ENCODE measurements around the gene MAB21L4. TPM values are rescaled to one million over a fixed set of nuclear protein-coding genes. Genes with fewer than 3 reads are reported as not detected.

The MAB21L4 gene
- total RNA-seq, 1 donor from 2014 or later = not detected

DNA sequence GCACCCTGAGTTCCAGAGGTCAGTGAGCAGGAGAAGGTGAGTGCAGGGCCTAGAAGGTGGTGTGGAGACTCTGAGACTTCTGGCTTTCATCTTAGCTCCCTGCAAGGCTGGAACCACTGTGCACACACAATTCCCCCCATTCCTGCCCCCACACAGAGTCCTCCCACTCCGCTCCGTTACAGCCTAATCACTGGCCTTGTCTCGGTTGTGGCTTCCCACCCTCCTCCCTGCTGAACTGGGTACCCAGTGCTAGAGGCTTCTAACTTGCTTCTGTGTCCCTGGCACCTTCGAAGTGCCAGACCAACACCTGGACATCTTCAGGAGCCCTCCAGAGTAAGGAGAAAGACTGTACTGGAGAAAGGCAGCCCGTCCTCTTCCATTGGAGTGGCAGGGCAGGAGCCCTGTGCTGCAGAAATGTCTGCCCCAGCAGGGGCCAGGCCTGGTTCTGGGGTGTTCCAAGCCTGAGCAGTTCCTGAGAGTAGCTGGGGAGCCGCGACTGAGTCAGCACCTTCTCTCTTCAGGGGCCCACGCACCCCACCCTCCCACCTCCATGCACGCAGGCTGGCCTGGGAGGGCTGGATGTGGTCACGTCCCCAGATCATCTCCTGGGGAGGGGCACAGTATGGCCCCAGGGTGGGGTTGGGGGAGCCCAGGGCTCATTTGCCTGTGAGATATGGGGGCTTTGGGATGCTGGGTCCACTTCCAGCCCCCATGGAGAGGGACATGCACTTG lies 33.6 kb upstream of the MAB21L4 start:
- no peaks in the 10 kb centered on the region for H3K36me3 Mint-ChIP-seq (ENCODE audit: low read depth)
- H3K4me3 Mint-ChIP-seq = no peak overlapping the region
- no peaks in the 10 kb centered on the region for H3K4me1 Mint-ChIP-seq (ENCODE audit: low read depth)

DNA sequence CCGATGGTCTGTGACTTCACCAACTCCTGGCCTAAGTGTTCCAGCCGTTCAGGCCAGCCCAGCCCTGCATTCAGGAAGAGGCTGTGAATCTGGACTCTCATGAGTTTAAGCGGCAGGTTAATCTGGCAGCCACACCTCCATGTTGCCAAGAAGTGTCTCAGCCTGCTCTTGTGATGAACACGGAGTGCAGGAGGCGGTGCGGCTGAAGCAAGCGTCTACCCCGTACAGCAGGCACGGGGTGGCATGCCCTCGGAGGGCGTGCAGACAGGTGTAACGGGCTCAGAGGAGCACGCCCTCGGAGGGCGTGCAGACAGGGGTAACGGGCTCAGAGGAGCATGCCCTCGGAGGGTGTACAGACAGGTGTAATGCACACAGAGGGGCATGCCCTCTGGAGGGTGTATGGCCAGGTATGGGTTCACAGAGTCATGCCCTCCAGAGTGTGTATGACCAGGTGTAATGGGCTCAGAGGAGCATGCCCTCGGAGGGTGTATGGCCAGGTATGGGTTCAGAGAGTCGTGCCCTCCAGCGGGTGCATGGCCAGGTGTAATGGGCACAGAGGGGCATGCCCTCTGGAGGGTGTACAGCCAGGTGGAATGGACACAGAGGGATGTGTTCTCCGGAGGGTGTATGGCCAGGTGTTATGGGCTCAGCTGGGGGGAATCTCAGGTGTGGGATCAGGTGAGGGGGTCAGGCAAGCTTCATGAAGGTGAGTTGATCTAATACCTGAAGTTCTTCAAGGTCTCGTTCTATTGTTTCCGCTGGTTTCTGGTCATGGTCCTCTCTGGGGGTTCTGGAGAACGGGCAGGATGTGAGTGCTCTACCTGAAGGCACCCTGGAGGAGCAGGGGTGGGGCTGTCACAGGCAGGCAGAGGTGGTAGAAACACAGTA lies 32.8 kb upstream of the MAB21L4 start:
- Mint-ChIP-seq H3K27ac (no peak overlapping the region), H3K4me3 (no peak overlapping the region), H3K4me1 (ENCODE audit: low read depth) (no peaks in the 10 kb centered on the region), H3K9me3 (no peaks in the 10 kb centered on the region), H3K36me3 (ENCODE audit: low read depth) (no peaks in the 10 kb centered on the region), H3K27me3 (ENCODE audit: insufficient read depth) (peaks cover 2% of the 10 kb centered on the region)
- intact Hi-C loops (cut with micrococcal nuclease) = no loop called here
- DNase-seq (ENCODE audit: low spot score) = no peak

More for the DNA sequence above, 33.6 kb upstream of the MAB21L4 start:
- Mint-ChIP-seq H3K27me3 (ENCODE audit: insufficient read depth) (peaks cover 2% of the 10 kb centered on the region), H3K27ac (no peak overlapping the region), H3K9me3 (no peaks in the 10 kb centered on the region)
- intact Hi-C loops (cut with micrococcal nuclease) = no loop called here
- no peak for DNase-seq (ENCODE audit: low spot score)

DNA sequence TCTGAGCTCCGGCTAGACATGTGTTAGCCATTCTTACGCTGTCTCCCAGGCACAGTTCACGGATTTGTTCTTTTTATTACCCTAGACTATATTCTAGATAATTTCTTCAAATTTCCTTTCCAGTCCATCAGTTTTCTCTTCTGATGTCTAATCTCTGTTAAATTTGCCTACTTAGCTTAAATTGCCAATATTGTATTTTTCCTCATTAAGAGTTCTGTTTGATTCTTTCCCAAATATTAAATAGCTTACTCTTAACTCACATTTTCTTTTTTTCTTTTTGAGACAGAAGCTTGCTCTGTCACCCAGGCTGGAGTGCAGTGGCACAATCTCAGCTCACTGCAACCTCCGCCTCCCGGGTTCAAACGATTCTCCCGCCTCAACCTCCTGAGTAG lies 31.4 kb upstream of the MAB21L4 start:
- no peak for DNase-seq (ENCODE audit: low spot score)
- Mint-ChIP-seq H3K27me3 (ENCODE audit: insufficient read depth) (peaks cover 2% of the 10 kb centered on the region), H3K27ac (no peak overlapping the region), H3K4me3 (no peak overlapping the region), H3K36me3 (ENCODE audit: low read depth) (no peaks in the 10 kb centered on the region), H3K9me3 (no peaks in the 10 kb centered on the region), H3K4me1 (ENCODE audit: low read depth) (no peaks in the 10 kb centered on the region)
- intact Hi-C loops (cut with micrococcal nuclease) = no loop called here

GRCh38 chr2:240926516-240927389 lies 30.8 kb upstream of the MAB21L4 start:
- intact Hi-C loops (cut with micrococcal nuclease) = no loop called here
- no peak for DNase-seq (ENCODE audit: low spot score)
- no peaks in the 10 kb centered on the region for H3K36me3 Mint-ChIP-seq (ENCODE audit: low read depth)
- no peak overlapping the region for H3K4me3 Mint-ChIP-seq
- no peaks in the 10 kb centered on the region for H3K4me1 Mint-ChIP-seq (ENCODE audit: low read depth)
- peaks cover 2% of the 10 kb centered on the region for H3K27me3 Mint-ChIP-seq (ENCODE audit: insufficient read depth)
- no peaks in the 10 kb centered on the region for H3K9me3 Mint-ChIP-seq
- no peak overlapping the region for H3K27ac Mint-ChIP-seq

GRCh38 chr2:240925568-240926515 lies 29.9 kb upstream of the MAB21L4 start:
- Mint-ChIP-seq H3K36me3 (ENCODE audit: low read depth) (no peaks in the 10 kb centered on the region), H3K9me3 (no peaks in the 10 kb centered on the region), H3K27ac (no peak overlapping the region), H3K4me3 (no peak overlapping the region), H3K27me3 (ENCODE audit: insufficient read depth) (peaks cover 2% of the 10 kb centered on the region), H3K4me1 (ENCODE audit: low read depth) (no peaks in the 10 kb centered on the region)
- no peak for DNase-seq (ENCODE audit: low spot score)
- intact Hi-C loops (cut with micrococcal nuclease) = no loop called here

DNA sequence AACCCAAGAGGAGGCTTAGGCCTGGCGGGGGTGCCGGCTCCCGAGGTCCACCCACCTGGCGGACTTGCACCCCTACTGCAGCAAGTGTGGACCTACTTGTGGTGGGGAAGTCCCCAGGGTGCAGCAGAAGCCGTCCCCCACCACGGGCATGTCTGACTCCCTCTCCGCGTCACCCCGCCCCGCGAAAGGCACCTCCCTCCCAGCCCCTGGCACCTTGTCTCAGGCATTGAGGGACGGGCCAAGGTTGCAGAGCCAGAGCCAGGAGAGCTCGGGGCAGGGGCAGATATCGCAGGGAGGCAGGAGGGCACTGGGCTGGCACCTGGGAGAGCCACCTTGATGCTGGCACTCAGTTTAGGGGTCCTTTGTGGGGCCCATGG lies 29.2 kb upstream of the MAB21L4 start:
- Mint-ChIP-seq H3K4me1 (ENCODE audit: low read depth) (no peaks in the 10 kb centered on the region), H3K27ac (no peak overlapping the region), H3K9me3 (no peaks in the 10 kb centered on the region), H3K27me3 (ENCODE audit: insufficient read depth) (peaks cover 2% of the 10 kb centered on the region), H3K4me3 (no peak overlapping the region), H3K36me3 (ENCODE audit: low read depth) (no peaks in the 10 kb centered on the region)
- intact Hi-C loops (cut with micrococcal nuclease) = no loop called here
- DNase-seq (ENCODE audit: low spot score) = no peak

- Mint-ChIP-seq H3K27ac (no peak overlapping the region), H3K4me1 (ENCODE audit: low read depth) (no peaks in the 10 kb centered on the region), H3K4me3 (no peak overlapping the region), H3K27me3 (ENCODE audit: insufficient read depth) (no peaks in the 10 kb centered on the region), H3K9me3 (no peaks in the 10 kb centered on the region), H3K36me3 (ENCODE audit: low read depth) (no peaks in the 10 kb centered on the region)
- intact Hi-C loops (cut with micrococcal nuclease) = no loop called here
- DNase-seq (ENCODE audit: low spot score) = no peak
Observed at GRCh38 chr2:240922982-240923537, 27.1 kb upstream of the MAB21L4 start.

- no peak for DNase-seq (ENCODE audit: low spot score)
- intact Hi-C loops (cut with micrococcal nuclease) = no loop called here
- Mint-ChIP-seq H3K4me3 (no peak overlapping the region), H3K4me1 (ENCODE audit: low read depth) (no peaks in the 10 kb centered on the region), H3K27me3 (ENCODE audit: insufficient read depth) (no peaks in the 10 kb centered on the region), H3K27ac (no peak overlapping the region), H3K36me3 (ENCODE audit: low read depth) (no peaks in the 10 kb centered on the region), H3K9me3 (no peaks in the 10 kb centered on the region)
Observed at GRCh38 chr2:240922245-240922981, 26.5 kb upstream of the MAB21L4 start.

DNA sequence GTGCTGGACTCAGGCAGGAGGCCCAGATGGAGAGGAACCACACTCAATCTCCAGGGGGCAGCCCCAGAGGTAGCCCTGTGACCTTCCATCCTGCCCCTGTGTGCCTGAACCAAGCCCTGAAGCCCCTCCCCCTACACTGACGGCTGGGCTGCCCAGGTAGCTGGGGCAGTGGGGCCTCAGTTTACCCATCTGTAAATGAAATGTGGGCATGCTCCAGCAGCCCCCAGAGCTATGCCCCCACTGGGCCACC lies 26.0 kb upstream of the MAB21L4 start:
- Mint-ChIP-seq H3K4me1 (ENCODE audit: low read depth) (no peaks in the 10 kb centered on the region), H3K4me3 (no peak overlapping the region), H3K27me3 (ENCODE audit: insufficient read depth) (peaks cover 3% of the 10 kb centered on the region), H3K27ac (no peak overlapping the region), H3K9me3 (no peaks in the 10 kb centered on the region), H3K36me3 (ENCODE audit: low read depth) (no peaks in the 10 kb centered on the region)
- intact Hi-C loops (cut with micrococcal nuclease) = no loop called here
- DNase-seq (ENCODE audit: low spot score) = no peak

DNA sequence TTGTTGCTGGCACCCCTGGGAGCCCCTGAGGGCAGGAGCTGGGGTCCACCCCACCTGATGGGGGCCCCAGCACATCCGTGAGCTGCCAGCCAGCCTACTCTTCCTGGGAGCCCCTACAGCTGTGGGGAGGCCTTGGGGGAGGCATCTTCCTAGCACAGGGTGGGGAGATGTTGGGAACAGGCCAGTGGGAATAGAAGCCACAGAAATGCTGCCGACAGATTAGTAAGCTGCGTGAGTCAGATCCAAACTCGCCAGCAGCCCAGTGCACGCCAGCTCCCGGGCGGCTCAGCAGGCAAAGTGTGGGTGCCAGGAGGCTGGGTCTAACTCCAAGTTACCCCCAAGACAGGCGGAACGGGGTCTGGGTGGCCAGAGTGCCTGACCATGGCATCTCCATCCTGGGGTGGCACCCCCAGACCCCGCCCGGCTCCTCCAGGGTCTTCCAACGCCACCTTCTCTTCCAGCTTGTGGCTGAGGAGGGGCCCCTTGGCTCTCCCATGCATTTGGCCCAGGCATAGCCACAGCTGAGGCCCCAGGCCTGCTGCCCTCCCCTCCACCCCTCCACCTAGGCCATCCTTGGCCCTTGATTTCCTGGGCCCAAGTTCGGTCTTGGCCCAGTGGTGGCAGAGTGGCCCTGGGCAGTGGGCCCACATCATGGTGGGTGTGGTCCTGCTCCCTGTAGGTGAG lies 25.5 kb upstream of the MAB21L4 start:
- intact Hi-C loops (cut with micrococcal nuclease) = no loop called here
- H3K9me3 Mint-ChIP-seq = no peaks in the 10 kb centered on the region

GRCh38 chr2:240920783-240921231 lies 24.9 kb upstream of the MAB21L4 start:
- DNase-seq (ENCODE audit: low spot score) = no peak
- Mint-ChIP-seq H3K4me3 (no peak overlapping the region), H3K27me3 (ENCODE audit: insufficient read depth) (peaks cover 4% of the 10 kb centered on the region), H3K27ac (no peak overlapping the region), H3K9me3 (no peaks in the 10 kb centered on the region), H3K4me1 (ENCODE audit: low read depth) (no peaks in the 10 kb centered on the region), H3K36me3 (ENCODE audit: low read depth) (no peaks in the 10 kb centered on the region)
- intact Hi-C loops (cut with micrococcal nuclease) = no loop called here

More for the DNA sequence above, 25.5 kb upstream of the MAB21L4 start:
- no peak overlapping the region for H3K27ac Mint-ChIP-seq
- peaks cover 4% of the 10 kb centered on the region for H3K27me3 Mint-ChIP-seq (ENCODE audit: insufficient read depth)
- no peak overlapping the region for H3K4me3 Mint-ChIP-seq
- H3K4me1 Mint-ChIP-seq (ENCODE audit: low read depth) = no peaks in the 10 kb centered on the region
- H3K36me3 Mint-ChIP-seq (ENCODE audit: low read depth) = no peaks in the 10 kb centered on the region
- no peak for DNase-seq (ENCODE audit: low spot score)
